IPS-15b (cell line): ENCODE measurements around the gene RPS14.
"Not testable (repeated sequence)": the region's sequence is repeated elsewhere in the genome, so short reads cannot be mapped to it uniquely, and the experiment has no call there.

Experiments
- H3K27me3 ChIP-seq: one replicate; pipeline ENCODE4 v1.6.1; 2013; ENCODE audit warnings: low read length; ENCODE audit not compliant: control insufficient read depth, insufficient read depth
- H3K36me3 ChIP-seq: one replicate; pipeline ENCODE4 v1.6.1; 2013; ENCODE audit warnings: low read length; ENCODE audit not compliant: control insufficient read depth, insufficient read depth
- H3K4me1 ChIP-seq: one replicate; pipeline ENCODE4 v1.6.1; 2013; ENCODE audit warnings: mild to moderate bottlenecking, low read length; ENCODE audit not compliant: control insufficient read depth, insufficient read depth
- H3K4me3 ChIP-seq: one replicate; pipeline ENCODE4 v1.5.1; 2013; ENCODE audit warnings: low read depth, low read length
- H3K9ac ChIP-seq: one replicate; pipeline ENCODE4 v1.6.1; 2013; ENCODE audit warnings: low read depth, mild to moderate bottlenecking, low read length
- H3K9me3 ChIP-seq: one replicate; pipeline ENCODE4 v1.6.1; 2013; ENCODE audit warnings: mild to moderate bottlenecking, low read length; ENCODE audit not compliant: control insufficient read depth, insufficient read depth

RPS14 gene

DNA sequence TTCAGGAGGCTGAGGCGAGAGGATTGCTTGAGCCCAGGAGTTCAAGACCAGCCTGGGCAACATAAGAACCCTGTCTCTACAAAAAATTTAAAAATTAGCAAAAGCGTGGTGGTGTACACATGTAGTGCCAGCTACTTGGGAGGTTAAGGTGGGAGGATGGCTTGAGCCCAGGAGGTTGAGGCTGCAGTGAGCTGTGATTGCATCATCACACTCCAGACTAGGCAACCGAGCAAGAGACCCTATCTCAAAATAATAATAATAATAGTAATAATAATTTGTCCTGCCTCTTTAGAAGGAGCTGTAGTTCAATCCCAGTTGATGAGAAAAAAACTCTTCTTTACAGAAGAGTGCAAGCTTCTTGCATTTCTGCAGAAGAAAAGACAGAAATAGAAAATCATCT, 26.8 kb downstream of the RPS14 start:
- Histone ChIP-seq H3K9me3 (no peaks in the 10 kb centered on the region), H3K4me3 (no peak overlapping the region), H3K9ac (no peak overlapping the region), H3K4me1 (no peaks in the 10 kb centered on the region), H3K36me3 (no peaks in the 10 kb centered on the region), H3K27me3 (no peaks in the 10 kb centered on the region)

DNA sequence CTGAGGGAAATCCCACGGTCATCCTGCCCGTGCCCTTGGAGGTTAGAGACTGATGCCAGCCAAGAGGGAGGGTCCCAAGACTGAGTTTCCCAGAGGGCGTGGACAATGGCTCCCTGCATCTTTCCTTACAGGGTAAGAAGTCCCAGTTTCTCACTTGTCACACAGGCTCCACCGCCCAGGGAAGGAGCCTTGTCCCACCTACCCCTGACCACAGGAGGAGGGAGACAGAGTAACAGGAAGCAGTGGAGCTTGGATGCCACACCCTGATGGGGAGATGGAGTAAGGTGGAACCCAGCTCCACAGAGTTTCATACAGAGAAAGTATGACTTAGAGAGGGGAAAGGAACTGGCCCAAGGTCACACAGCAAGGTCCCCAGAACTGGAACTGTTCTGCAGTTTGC, 27.5 kb downstream of the RPS14 start:
- Histone ChIP-seq H3K36me3 (no peaks in the 10 kb centered on the region), H3K4me1 (no peaks in the 10 kb centered on the region), H3K4me3 (no peak overlapping the region), H3K9me3 (no peaks in the 10 kb centered on the region), H3K9ac (no peak overlapping the region), H3K27me3 (no peaks in the 10 kb centered on the region)

DNA sequence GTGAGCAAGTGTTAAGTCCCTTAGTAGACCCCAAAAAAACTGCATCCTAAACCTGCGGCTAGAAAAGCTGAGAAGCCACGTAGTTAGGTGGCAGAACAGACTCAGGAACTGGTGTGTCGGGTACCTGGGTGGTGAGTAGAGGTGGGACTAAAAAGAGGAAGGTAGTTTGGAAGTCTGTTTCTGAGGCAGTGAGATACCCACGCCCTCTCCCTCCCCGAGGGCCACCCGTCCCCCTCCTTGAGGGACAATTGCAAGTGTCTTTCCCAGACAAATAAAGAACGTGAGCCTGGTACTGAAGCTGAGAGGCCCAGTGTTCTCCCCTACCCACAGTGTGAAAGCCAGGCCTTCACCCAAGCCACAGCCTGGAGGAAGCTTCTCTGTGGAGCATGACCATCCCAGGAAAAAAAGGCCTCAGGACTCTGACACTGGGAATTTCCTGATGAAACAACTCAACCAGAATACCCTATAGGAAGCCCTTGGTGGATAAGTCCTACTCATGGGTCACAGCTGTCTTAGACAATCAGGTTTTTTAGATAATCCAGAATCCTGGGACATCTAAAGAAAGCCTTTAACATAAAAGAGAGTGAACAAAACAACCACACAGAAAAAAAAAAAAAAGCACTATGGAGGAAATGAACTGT, 29.8 kb downstream of the RPS14 start:
- no peaks in the 10 kb centered on the region for H3K9me3 ChIP-seq
- no peak overlapping the region for H3K9ac ChIP-seq
- H3K4me3 ChIP-seq = no peak overlapping the region
- H3K4me1 ChIP-seq = no peaks in the 10 kb centered on the region
- no peaks in the 10 kb centered on the region for H3K27me3 ChIP-seq
- H3K36me3 ChIP-seq = no peaks in the 10 kb centered on the region

GRCh38 chr5:150413902-150414790, 35.4 kb downstream of the RPS14 start:
- not testable (repeated sequence) for H3K9ac ChIP-seq, H3K4me3 ChIP-seq, H3K9me3 ChIP-seq, H3K27me3 ChIP-seq, H3K36me3 ChIP-seq
- H3K4me1 ChIP-seq = peaks cover 14% of the 10 kb centered on the region

- Histone ChIP-seq H3K4me3 (peak overlapping the region; percentile 61), H3K9ac (no peak overlapping the region)
Observed at GRCh38 chr5:150413176-150413901, 36.2 kb downstream of the RPS14 start.

DNA sequence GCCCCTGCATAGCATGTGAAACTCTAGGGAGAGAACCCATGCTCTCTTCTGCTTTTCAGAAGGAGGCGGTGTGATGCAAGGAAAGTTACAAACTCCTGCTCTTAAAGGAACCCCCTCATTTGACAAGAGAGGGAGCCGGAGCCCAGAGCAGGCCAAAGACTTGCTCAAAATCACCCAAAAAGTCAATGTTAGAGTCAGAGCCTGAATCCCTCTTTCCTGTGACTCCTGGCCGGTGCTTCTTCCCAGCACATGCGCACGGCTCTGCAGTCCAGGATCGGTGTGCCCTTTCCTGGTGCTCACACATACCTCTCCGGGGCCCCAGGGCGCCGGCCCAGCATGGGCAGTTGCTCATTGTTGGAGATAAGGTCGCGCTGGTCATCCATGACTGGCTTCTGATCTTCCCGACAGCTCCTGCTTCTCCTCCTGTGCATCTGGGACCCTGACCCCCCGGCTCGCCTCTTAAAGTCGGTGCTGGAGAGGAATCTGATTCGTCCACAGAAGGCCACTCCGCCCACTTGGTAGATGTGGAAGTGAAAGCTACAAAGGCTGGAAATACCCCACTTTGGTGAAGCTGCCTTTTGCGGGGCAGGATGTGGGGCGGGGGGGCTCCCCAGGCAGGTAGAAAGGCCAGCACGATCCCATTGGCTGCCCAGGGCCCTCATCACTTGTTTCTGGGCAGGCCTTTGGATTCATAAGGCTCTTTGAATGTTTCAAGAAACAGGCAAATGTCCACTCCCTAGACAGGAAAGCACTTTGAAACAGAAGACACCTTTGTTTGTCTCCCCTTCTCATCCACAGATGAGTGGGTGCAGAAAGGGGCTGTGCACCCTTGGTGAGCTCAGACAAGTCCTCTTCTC, 37.0 kb downstream of the RPS14 start, which contains the start of gene CD74:
CD74 (minus strand) TSS at position 592 of the 857 bp plus-strand sequence; CDS start at position 431, 161 bp downstream.
- Histone ChIP-seq H3K27me3 (no peaks in the 10 kb centered on the region), H3K4me1 (peaks cover 19% of the 10 kb centered on the region), H3K4me3 (peak within 1 kb of the TSS; percentile 61), H3K36me3 (no peaks in the 10 kb centered on the region), H3K9ac (no peak within 1 kb of the TSS), H3K9me3 (no peaks in the 10 kb centered on the region)

More at GRCh38 chr5:150413176-150413901, 36.2 kb downstream of the RPS14 start:
- no peaks in the 10 kb centered on the region for H3K36me3 ChIP-seq
- H3K4me1 ChIP-seq = peaks cover 15% of the 10 kb centered on the region
- no peaks in the 10 kb centered on the region for H3K27me3 ChIP-seq
- H3K9me3 ChIP-seq = no peaks in the 10 kb centered on the region

DNA sequence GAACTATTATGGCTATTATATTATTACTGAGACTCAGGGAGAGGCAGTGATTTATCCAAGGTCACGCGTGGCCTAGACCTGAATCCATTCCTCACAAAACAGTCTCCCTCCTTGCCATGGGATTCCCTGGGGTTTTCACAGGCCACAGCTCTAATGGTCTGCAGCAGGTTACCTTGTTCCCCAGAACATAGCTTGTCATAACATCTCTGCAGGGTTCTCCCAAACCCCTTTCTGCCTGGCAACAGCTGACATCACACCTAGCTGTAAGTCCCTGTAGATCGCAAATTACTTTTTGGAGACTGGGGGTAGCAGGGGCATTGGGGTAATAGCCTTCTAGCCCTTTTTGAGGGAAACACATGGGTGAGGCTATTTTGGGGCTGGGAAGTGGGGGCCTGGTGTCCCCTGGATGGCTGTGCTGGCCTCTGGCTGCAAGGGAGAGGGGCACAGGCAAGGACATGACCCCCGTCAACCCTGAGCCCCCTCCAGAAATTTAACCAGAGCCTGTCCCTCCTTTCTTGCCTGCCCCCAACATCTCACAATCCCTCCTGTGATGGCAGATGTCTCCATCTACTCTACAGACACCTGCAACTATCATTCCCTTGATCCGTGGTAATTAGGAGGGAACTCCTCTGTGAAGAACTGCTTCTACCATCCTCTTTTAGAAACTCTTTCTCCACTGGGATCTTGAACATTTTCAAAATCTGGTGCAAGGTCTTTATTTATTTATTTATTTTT, 38.1 kb downstream of the RPS14 start:
- Histone ChIP-seq H3K9ac (no peak overlapping the region), H3K9me3 (no peaks in the 10 kb centered on the region), H3K36me3 (no peaks in the 10 kb centered on the region), H3K4me1 (peaks cover 19% of the 10 kb centered on the region), H3K27me3 (no peaks in the 10 kb centered on the region), H3K4me3 (no peak overlapping the region)

DNA sequence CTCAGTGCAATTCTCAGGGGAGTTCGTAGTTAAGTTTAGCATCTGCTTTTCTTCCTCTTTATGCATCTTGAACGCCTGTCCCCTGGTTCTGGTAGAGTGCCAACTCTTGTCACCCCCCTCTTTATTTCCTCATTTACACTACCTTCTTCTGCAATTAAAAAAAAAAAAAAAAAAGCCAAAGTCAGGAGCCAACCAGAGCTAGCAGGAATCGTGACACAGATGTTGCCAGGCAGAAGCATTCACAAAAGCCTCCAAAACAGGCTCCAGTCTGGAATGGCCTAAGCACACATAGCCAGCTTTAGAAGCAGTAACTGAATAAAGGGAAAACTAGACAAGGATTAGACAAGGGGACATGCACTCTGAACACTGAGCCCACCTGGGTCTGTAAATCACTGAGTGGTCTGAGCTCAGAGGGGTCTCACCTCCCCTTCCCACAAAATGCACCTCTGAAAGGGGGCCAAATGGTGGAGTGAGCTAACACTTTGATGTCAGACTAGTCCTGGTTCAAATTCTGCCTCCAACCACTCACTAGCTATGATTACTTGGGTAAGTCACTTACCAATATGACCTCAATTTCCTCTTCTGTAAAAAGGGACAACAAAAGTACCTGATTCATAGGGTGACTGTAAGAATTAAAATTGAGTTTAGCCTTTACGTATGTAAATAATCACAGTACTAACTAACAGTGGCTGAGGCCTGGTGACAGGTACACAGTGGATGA, 38.9 kb downstream of the RPS14 start:
- Histone ChIP-seq H3K36me3 (no peaks in the 10 kb centered on the region), H3K9me3 (no peaks in the 10 kb centered on the region), H3K4me1 (peaks cover 19% of the 10 kb centered on the region), H3K9ac (no peak overlapping the region), H3K4me3 (peak overlapping the region; percentile 43), H3K27me3 (no peaks in the 10 kb centered on the region)

DNA sequence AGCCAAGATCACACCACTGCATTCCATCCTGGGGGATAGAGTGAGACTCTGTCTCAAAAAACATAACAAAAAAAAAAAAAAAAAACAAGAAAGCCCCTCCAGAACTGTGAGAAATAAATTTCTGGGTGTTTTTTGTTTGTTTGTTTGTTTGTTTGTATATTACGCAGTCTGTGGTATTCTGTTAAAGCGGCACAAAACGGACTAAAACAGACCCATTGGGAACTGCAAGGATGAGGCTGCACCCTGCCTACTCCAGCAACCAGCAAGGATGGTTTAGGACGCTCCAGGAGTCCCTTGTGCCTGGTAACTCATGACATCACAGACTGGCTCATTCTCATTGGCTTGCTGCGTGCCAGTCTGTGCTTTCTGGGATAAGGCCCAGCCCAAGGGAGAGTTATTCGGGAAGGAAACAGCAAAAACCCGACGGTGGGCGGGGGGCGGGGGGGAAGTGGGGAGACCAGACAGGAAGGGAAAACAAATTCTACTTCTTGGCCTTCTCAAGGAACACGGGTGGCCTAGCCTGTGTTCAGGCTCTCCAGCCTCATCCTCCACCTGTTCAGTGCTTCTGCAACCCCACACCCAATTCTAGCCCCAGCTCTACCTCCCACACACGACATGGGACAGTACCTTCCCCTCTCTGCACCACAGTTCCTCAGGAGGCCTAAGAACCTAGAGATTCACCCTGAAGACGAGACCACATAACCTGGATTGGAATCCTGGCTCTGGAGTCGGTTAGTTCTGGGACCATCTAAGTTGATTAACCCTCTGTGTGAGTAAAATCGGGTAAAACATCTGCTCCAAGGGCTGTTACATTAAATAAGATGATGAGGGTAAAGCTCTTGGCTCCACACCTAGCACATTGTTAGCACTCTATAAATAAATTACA, 39.7 kb downstream of the RPS14 start:
- H3K9ac ChIP-seq = no peak overlapping the region

More for the DNA sequence above, 39.7 kb downstream of the RPS14 start:
- Histone ChIP-seq H3K4me1 (peaks cover 19% of the 10 kb centered on the region), H3K36me3 (no peaks in the 10 kb centered on the region), H3K27me3 (no peaks in the 10 kb centered on the region), H3K4me3 (peak overlapping the region; percentile 43), H3K9me3 (no peaks in the 10 kb centered on the region)
